Neural cell (in vitro differentiated cells): ENCODE results near the gene OR2H2. TPM values are rescaled to one million over a fixed set of nuclear protein-coding genes. Genes with fewer than 3 reads are reported as not detected.

Experiments
- H2AFZ ChIP-seq: fragments of 200-600, 300-800 bp; sonication (generic), shearing (Covaris generic); 2 replicates; pipeline ENCODE4 v1.6.0; 2014; ENCODE audit warnings: low read depth, mild to moderate bottlenecking, antibody characterized with exemption, low read length, moderate library complexity
- H3F3A ChIP-seq: fragments of 200-600 bp; shearing (Covaris generic); 2 replicates; pipeline ENCODE4 v1.6.1; 2016; ENCODE audit warnings: mild to moderate bottlenecking, moderate library complexity, mixed read lengths, antibody characterized with exemption, low read length; ENCODE audit not compliant: insufficient read depth, poor library complexity, severe bottlenecking
- H3K27ac ChIP-seq: fragments of 200-600, 300-800 bp; sonication (generic), shearing (Covaris generic); 2 replicates; pipeline ENCODE4 v1.5.1; 2014; ENCODE audit warnings: mild to moderate bottlenecking, low read length, moderate library complexity
- H3K27me3 ChIP-seq: fragments of 300-800, 200-600 bp; sonication (generic), shearing (Covaris generic); 2 replicates; pipeline ENCODE4 v1.6.0; 2014; ENCODE audit warnings: mild to moderate bottlenecking, low read depth, low read length, moderate library complexity; ENCODE audit not compliant: insufficient read depth
- H3K36me3 ChIP-seq: fragments of 300-800, 200-600 bp; sonication (generic), shearing (Covaris generic); 2 replicates; pipeline ENCODE4 v1.5.1; 2014; ENCODE audit warnings: mild to moderate bottlenecking, antibody characterized with exemption, low read length, moderate library complexity; ENCODE audit not compliant: insufficient read depth
- H3K4me2 ChIP-seq: fragments of 300-800, 200-600 bp; sonication (generic), shearing (Covaris generic); 2 replicates; pipeline ENCODE4 v1.6.0; 2014; ENCODE audit warnings: mild to moderate bottlenecking, low read length
- H3K4me3 ChIP-seq: fragments of 300-800, 200-600 bp; sonication (generic), shearing (Covaris generic); 2 replicates; pipeline ENCODE4 v1.5.1; 2014; ENCODE audit warnings: mild to moderate bottlenecking, low read length, moderate library complexity
- H3K79me2 ChIP-seq: fragments of 200-600 bp; shearing (Covaris generic); replicated peaks from 2 replicates; pipeline ENCODE4 v1.6.0; 2014; ENCODE audit warnings: mild to moderate bottlenecking, low read length, moderate library complexity; ENCODE audit not compliant: insufficient read depth
- H3K9ac ChIP-seq: fragments of 300-800, 200-600 bp; sonication (generic), shearing (Covaris generic); 2 replicates; pipeline ENCODE4 v1.6.1; 2016; ENCODE audit warnings: mild to moderate bottlenecking, low read length, mixed read lengths
- H3K9me2 ChIP-seq: fragments of 200-600 bp; shearing (Covaris generic); 2 replicates; pipeline ENCODE4 v1.6.1; 2016; ENCODE audit warnings: mild to moderate bottlenecking, low read length, mixed read lengths; ENCODE audit not compliant: insufficient read depth
- H3K9me3 ChIP-seq: fragments of 200-600, 300-800 bp; sonication (generic), shearing (Covaris generic); 2 replicates; pipeline ENCODE4 v1.6.1; 2016; ENCODE audit warnings: mild to moderate bottlenecking, mixed run types, low read length, moderate library complexity, mixed read lengths
- H4K20me1 ChIP-seq: fragments of 200-600 bp; shearing (Covaris generic); 2 replicates; pipeline ENCODE4 v1.6.1; 2016; ENCODE audit warnings: mild to moderate bottlenecking, mixed run types; ENCODE audit not compliant: insufficient read depth
- EP300 ChIP-seq: fragments of 450-650 bp; conservative IDR thresholded peaks from 2 replicates; pipeline ENCODE4 v1.6.1; 2014; ENCODE audit warnings: antibody characterized with exemption, mild to moderate bottlenecking, moderate library complexity; ENCODE audit not compliant: poor library complexity, severe bottlenecking
- EZH2 ChIP-seq: fragments of 200-600, 300-800 bp; shearing (Covaris generic), sonication (generic); IDR thresholded peaks from 2 replicates; pipeline ENCODE4 v1.6.1; 2014; ENCODE audit warnings: antibody characterized with exemption, low read length, borderline replicate concordance, mild to moderate bottlenecking; ENCODE audit not compliant: insufficient read depth, poor library complexity, severe bottlenecking
- MXI1 ChIP-seq: fragments of 450-650 bp; conservative IDR thresholded peaks from 2 replicates; pipeline ENCODE4 v1.6.1; 2014; ENCODE audit warnings: antibody characterized with exemption, mild to moderate bottlenecking; ENCODE audit not compliant: poor library complexity, severe bottlenecking
- POLR2AphosphoS5 ChIP-seq: IDR thresholded peaks from 2 replicates; pipeline ENCODE4 v1.6.1; 2012
- RAD21 ChIP-seq: fragments of 450-650 bp; conservative IDR thresholded peaks from 2 replicates; pipeline ENCODE4 v1.6.1; 2014; ENCODE audit warnings: antibody characterized with exemption, mild to moderate bottlenecking, moderate library complexity
- SMC3 ChIP-seq: fragments of 450-650 bp; conservative IDR thresholded peaks from 2 replicates; pipeline ENCODE4 v1.6.1; 2014; ENCODE audit warnings: antibody characterized with exemption, mild to moderate bottlenecking, moderate library complexity; ENCODE audit not compliant: poor library complexity
- TAF1 ChIP-seq: IDR thresholded peaks from 2 replicates; pipeline ENCODE4 v1.6.1; 2012; ENCODE audit warnings: low read depth
- polyA plus RNA-seq: library from polyadenylated mRNA; depleted of rRNA; stranded (reverse); fragments of >200 nt; gene quantifications from 2 replicates; pipeline ENCODE4 v1.2.3, GENCODE V29; 2014
- TF ChIP-seq, protein P1 (sequence below): IDR thresholded peaks from 2 replicates; pipeline ENCODE4 v1.6.1; 2012; ENCODE audit warnings: borderline replicate concordance
- TF ChIP-seq, protein P2 (sequence below): fragments of 450-650 bp; IDR thresholded peaks from 2 replicates; pipeline ENCODE4 v1.5.1; 2014; ENCODE audit warnings: antibody characterized with exemption, mild to moderate bottlenecking, moderate library complexity; ENCODE audit not compliant: poor library complexity, severe bottlenecking

OR2H2 gene
- polyA plus RNA-seq, 1 donor from 2014 or later: not detected

DNA sequence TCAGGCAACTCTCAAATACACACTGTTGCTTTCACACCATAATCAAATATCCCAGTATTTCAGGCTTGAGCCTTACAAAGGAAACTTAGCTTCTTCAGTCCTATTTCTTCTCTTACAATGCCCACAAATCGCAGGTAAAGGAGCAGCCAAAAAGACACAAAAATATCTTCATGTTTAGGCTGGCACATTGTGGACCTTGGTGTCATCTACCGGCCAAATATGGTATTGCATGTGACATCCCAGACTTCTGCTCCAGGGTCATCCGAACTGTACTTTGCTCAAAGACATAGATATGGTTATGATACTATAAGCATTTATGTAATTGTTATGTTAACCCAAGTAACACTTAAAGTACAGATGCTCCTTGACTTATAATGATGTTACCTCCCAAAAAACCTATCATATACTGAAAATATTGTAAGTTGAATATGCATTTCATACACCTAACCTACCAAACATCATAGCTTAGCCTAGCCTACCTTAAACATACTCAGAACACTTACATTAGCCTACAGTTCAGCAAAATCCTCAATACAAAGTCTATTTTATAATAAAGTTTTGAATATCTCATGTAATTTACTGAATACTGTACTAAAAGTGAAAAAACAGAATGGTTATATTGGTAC is 4.6 kb downstream of the OR2H2 start:
- Histone ChIP-seq H3K4me3 (no peak overlapping the region), H4K20me1 (no peaks in the 10 kb centered on the region), H3K79me2 (no peaks in the 10 kb centered on the region), H3K4me2 (no peak overlapping the region), H2AFZ (no peak overlapping the region), H3K27me3 (no peaks in the 10 kb centered on the region), H3K27ac (no peak overlapping the region), H3K36me3 (no peaks in the 10 kb centered on the region), H3K9me2 (no peaks in the 10 kb centered on the region), H3K9ac (no peak overlapping the region), H3F3A (no peaks in the 10 kb centered on the region), H3K9me3 (no peaks in the 10 kb centered on the region)
- TF ChIP-seq MXI1: no peak
- no peak for TF ChIP-seq EP300
- TF ChIP-seq, protein P1, sequence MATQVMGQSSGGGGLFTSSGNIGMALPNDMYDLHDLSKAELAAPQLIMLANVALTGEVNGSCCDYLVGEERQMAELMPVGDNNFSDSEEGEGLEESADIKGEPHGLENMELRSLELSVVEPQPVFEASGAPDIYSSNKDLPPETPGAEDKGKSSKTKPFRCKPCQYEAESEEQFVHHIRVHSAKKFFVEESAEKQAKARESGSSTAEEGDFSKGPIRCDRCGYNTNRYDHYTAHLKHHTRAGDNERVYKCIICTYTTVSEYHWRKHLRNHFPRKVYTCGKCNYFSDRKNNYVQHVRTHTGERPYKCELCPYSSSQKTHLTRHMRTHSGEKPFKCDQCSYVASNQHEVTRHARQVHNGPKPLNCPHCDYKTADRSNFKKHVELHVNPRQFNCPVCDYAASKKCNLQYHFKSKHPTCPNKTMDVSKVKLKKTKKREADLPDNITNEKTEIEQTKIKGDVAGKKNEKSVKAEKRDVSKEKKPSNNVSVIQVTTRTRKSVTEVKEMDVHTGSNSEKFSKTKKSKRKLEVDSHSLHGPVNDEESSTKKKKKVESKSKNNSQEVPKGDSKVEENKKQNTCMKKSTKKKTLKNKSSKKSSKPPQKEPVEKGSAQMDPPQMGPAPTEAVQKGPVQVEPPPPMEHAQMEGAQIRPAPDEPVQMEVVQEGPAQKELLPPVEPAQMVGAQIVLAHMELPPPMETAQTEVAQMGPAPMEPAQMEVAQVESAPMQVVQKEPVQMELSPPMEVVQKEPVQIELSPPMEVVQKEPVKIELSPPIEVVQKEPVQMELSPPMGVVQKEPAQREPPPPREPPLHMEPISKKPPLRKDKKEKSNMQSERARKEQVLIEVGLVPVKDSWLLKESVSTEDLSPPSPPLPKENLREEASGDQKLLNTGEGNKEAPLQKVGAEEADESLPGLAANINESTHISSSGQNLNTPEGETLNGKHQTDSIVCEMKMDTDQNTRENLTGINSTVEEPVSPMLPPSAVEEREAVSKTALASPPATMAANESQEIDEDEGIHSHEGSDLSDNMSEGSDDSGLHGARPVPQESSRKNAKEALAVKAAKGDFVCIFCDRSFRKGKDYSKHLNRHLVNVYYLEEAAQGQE: no peak
- TF ChIP-seq TAF1: no peak
- TF ChIP-seq SMC3: peak; percentile 85
- peak; percentile 42 for TF ChIP-seq POLR2AphosphoS5
- TF ChIP-seq, protein P2, sequence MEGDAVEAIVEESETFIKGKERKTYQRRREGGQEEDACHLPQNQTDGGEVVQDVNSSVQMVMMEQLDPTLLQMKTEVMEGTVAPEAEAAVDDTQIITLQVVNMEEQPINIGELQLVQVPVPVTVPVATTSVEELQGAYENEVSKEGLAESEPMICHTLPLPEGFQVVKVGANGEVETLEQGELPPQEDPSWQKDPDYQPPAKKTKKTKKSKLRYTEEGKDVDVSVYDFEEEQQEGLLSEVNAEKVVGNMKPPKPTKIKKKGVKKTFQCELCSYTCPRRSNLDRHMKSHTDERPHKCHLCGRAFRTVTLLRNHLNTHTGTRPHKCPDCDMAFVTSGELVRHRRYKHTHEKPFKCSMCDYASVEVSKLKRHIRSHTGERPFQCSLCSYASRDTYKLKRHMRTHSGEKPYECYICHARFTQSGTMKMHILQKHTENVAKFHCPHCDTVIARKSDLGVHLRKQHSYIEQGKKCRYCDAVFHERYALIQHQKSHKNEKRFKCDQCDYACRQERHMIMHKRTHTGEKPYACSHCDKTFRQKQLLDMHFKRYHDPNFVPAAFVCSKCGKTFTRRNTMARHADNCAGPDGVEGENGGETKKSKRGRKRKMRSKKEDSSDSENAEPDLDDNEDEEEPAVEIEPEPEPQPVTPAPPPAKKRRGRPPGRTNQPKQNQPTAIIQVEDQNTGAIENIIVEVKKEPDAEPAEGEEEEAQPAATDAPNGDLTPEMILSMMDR: peak; percentile 92
- no peak for TF ChIP-seq EZH2
- peak; percentile 89 for TF ChIP-seq RAD21

DNA sequence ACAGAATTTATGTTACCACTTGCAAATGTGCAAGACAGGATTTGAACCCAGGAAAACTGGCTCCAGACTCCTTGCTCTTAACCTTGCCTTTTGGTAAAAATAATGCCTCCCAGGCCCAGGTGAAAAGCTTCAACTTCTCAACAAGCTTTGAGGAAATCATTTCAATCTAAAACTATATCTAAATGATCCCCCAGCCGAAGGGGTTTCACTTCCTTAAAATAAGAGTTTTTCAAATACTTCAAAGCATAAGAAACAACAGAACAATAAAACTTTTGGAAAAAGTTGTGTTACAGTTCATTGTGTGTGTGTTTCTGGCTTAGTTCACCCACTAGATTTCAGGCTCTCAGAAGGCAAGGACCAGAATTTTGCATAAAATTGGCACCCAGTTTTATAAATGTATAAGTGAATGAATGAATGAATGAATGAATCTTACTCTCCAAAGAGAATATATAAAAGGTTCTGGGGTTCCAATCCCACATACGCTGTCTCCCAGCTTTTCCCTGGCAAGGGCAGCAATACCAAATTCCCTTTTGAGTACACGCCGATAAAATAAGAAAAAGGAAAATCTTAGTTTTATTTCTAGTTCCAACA is 5.4 kb downstream of the OR2H2 start:
- Histone ChIP-seq H3K36me3 (no peaks in the 10 kb centered on the region), H3K9ac (no peak overlapping the region), H3K79me2 (no peaks in the 10 kb centered on the region), H3K27ac (no peak overlapping the region), H2AFZ (no peak overlapping the region), H3K9me3 (no peaks in the 10 kb centered on the region), H3F3A (no peaks in the 10 kb centered on the region), H3K27me3 (no peaks in the 10 kb centered on the region), H3K4me2 (no peak overlapping the region), H4K20me1 (no peaks in the 10 kb centered on the region), H3K9me2 (no peaks in the 10 kb centered on the region), H3K4me3 (no peak overlapping the region)
- no peak for TF ChIP-seq EP300
- TF ChIP-seq EZH2: no peak
- TF ChIP-seq SMC3: no peak
- no peak for TF ChIP-seq MXI1
- TF ChIP-seq, protein P1: no peak
- TF ChIP-seq, protein P2: no peak
- no peak for TF ChIP-seq POLR2AphosphoS5
- TF ChIP-seq RAD21: no peak
- no peak for TF ChIP-seq TAF1
